ENCODE measurements around the gene DGUOK.

- no peak for TF ChIP-seq CTCF (optimal IDR thresholded peaks at IDR 0.05 in 1 of 3, IDR thresholded peaks at IDR 0.05 in 1 of 3, conservative IDR thresholded peaks at IDR 0.05 in 1 of 3; ENCODE audit: extremely low read depth in 1 of 3, insufficient read depth in 2 of 3, low read length in 3 of 3)
- no peak for TF ChIP-seq EZH2 (IDR thresholded peaks at IDR 0.05; ENCODE audit: low read length)
Observed at GRCh38 chr2:73982140-73982617, 55.5 kb downstream of the DGUOK start.
